ENCODE measurements around the gene CDCA3.
"Not testable (repeated sequence)": the region's sequence is repeated elsewhere in the genome, so short reads cannot be mapped to it uniquely, and the experiment has no call there.

Gene CDCA3

DNA sequence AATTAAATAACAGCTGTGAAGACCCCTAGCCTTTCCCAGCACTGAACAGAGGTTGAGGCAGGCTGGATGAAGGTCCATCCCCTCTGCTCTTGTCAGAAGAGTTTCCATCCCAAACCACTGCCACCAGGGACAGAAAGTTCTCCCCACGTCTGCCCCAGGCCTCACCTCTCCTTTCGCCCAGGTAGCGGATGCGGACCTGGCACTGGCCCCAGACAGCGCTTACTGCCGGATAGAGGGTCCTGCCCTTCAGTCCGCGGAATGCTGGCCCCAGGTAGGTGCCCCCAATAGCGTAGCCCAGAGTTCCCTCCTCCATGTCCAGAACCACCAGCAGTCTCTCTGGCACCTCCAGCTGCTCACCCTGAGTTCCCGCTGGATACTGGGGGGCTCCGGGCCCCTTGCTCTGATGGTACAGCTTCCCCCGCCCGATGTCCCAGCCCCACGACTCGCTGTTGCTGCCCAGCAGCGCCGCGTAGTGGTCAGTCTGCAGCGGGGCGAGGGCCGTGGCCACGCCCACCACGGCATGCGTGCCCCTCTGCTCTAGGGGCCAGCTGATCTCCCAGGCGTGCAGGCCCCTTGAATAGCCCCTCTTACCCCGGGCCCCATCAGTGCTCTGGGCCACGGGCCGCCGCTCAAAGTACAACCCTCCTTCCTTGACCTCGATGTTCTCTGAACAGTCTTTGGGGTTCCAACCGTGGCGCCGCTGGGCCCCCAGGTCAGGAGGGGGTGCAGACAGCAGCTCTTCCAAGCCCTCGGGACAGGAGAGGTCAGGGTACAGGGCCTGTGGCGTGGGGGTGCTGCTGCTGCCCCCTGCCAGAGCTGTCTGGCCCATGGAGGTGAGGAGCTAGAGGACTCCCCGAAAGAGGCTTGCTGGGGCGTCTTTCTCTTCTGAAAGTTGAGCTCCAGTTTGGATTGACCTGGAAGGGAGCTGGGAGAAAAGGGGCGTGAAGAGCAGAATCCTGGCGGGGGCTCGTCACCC, 21.3 kb upstream of the CDCA3 start:
- peak; percentile 94 to 95 for DNase-seq

DNA sequence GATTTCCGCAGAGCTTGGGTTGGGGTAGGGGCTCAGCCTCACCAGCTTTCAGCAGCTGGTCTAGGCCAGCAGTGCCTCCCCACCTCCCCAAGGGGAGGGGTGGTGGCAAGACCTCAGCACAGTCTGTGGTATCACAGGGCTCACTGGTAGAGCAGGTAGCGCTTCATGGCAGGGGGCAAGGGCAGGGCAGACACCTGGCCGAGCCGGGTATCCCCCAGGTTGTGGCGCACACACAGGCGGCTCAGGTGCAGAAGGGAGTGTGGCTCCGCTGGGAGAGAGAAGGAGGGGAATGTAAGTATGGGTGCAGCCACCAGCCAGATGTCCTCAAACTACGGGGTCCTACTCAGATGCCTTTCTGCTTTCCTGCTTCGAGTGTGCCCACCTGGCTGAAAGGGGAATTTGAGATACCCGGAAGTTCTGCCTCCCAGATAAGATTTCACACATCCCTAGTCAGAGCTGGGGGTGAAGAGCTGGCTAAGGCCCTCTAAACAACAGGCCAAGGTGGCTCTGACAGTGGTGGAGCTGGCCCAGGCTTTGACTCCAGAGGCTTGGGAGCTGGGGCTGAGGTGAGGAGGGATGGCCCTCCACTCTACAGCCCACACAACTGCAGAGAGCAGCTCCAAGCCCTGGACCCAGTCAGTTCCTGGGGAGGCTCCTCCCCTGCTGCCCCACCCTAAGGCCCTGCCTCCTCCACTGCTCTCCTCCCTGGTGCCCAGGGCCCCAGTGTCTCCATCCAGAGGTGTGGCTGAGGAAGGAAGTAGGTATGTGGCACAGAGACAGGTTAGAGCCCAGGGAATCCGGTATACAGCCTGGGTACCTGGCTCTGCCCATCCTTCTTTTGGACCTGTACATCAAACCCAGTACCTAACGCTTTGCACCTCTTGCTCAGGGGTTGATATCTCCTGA, 20.2 kb upstream of the CDCA3 start:
- DNase-seq, result peak; percentile 66 to 73

DNA sequence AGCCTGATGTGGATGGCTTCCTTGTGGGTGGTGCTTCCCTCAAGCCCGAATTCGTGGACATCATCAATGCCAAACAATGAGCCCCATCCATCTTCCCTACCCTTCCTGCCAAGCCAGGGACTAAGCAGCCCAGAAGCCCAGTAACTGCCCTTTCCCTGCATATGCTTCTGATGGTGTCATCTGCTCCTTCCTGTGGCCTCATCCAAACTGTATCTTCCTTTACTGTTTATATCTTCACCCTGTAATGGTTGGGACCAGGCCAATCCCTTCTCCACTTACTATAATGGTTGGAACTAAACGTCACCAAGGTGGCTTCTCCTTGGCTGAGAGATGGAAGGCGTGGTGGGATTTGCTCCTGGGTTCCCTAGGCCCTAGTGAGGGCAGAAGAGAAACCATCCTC, 19.2 kb upstream of the CDCA3 start:
- not testable (repeated sequence) for DNase-seq

GRCh38 chr12:6869049-6870021, 18.2 kb upstream of the CDCA3 start:
- peak; percentile 86 to 88 for DNase-seq

- DNase-seq, result peak in 1 of 2 experiments; percentile 37
Observed at GRCh38 chr12:6868211-6869048, 17.3 kb upstream of the CDCA3 start.

- peak; percentile 85 to 89 for DNase-seq
Observed at GRCh38 chr12:6867413-6868210, 16.5 kb upstream of the CDCA3 start, which contains the start of gene TPI1. TSS of gene TPI1 (plus strand) at chr12:6867531. CDS start at chr12:6867567, 36 bp downstream.

DNA sequence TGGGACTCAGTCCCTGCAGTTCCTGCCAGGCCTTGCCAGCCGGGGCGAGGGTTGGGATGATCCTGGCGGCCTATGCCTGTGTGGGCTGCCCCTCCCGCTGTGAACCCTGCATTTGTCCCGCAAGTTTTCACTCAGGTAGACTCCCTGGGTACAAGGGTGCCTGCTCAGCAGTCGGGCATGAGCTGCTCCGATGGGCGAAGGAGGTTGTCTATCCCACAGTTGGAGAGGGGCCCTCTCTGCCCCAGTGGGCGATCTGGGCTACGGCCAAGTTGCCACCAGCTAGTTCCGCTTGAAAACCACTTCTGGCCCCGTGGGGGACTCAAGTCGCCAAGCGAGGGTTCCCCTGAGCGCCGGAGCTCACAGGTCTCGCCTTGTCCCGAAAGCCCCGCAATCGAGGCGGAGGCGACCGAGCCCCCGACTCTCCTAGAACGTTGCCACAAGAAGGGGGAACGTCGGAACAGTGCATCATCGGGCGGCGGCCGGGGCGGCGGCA, 15.9 kb upstream of the CDCA3 start:
- DNase-seq, result no peak

GRCh38 chr12:6866163-6866919, 15.3 kb upstream of the CDCA3 start:
- DNase-seq, result no peak

DNA sequence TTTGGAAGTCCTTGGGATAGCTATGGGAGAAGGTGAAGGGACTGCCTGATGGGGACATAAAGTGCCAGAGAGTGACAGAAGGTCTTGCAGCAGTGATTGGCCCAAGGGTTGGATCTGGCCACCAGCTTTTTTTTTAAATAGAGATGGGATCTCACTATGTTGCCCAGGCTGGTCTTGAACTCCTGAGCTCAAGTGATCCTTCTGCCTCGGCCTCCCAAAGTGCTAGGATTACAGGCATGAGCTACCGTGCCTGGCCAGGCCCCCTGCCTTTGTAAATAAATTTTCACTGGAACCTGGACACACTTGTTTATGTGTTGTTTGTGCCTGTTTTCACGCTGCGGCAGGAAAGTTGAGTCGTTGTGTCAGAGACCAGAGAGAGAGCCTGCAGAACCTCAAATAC, 14.2 kb upstream of the CDCA3 start:
- DNase-seq, result not testable (repeated sequence)

GRCh38 chr12:6863586-6864321, 12.7 kb upstream of the CDCA3 start:
- DNase-seq, result no peak

DNA sequence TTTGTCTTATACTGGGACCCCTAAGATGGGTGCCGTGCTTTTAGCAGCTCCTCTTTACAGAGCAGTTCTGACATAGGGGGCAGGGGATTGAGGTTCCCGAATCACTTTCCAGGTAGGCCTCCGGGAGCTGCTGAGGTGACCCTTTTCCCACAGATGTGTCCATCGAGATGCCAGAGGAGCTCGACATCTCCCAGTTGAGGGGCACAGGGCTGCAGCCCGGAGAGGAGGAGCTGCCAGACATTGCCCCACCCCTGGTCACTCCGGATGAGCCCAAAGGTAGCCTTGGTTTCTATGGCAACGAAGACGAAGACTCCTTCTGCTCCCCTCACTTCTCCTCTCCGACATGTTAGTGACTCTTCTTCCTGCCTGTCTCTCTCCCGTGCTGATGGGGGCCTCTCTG, 11.9 kb upstream of the CDCA3 start:
- no peak for DNase-seq

GRCh38 chr12:6861391-6861790, 10.3 kb upstream of the CDCA3 start:
- DNase-seq, result no peak

DNA sequence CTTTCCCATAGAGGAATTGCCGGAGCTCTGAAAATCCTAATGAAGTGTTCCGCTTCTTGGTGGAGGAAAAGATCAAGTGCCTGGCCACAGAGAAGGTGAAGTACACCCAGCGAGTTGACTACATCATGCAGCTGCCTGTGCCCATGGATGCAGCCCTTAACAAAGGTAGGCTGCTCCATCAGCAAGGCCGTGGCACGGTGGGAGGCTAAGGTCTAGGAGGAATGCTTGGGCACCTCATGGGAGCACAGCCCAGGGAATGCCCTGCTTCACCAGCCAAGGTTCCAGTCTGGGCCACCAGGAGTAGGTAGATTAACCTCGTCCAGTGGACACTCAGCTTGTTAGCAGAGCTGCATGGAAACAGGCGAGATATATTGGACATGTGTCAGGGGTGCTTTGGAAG, 9.9 kb upstream of the CDCA3 start:
- no peak for DNase-seq

- DNase-seq, result no peak
Observed at GRCh38 chr12:6860116-6860515, 9.0 kb upstream of the CDCA3 start.

DNA sequence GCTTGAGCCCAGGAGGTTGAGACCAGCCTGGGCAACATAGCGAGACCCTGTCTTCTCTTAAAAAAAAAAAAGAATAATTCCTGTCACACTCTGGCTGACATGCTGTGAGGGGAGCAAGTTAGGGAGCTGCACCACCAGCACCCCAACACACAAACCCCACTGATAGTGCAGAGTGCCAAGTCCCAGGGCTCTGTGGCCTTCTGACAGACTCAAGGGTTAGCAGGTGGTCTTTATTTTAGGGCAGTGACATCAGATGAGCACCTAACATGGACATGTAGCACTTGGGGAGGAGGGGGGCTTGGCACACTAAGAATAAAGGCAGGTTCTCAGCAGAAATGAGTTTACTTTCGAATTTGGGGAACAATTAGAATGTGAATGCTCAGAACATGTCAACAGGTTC, 7.7 kb upstream of the CDCA3 start:
- no peak for DNase-seq

GRCh38 chr12:6855322-6855721, 4.2 kb upstream of the CDCA3 start:
- DNase-seq, result no peak

GRCh38 chr12:6854036-6854435, 3.0 kb upstream of the CDCA3 start:
- DNase-seq, result no peak

GRCh38 chr12:6853626-6854025, 2.5 kb upstream of the CDCA3 start:
- no peak for DNase-seq

Measured in activated T-cell treated with anti-CD3 and anti-CD28 coated beads, Interleukin-2, amount 50 U/mL, for 48 hours (primary cell).